Testis (tissue), 3 donors: ENCODE data around the gene FPR3. TPM values are rescaled to one million over a fixed set of nuclear protein-coding genes. Genes with fewer than 3 reads are reported as not detected.

ENCODE experiments used
- DNase-seq: peaks from one replicate; pipeline ENCODE4 v3.0.0-alpha.2; 2019
- H3K27ac ChIP-seq, 2 donors: fragments of 200-600 bp; sonication (generic); one replicate each; pipeline ENCODE4 v1.5.1; 2019
- H3K27me3 ChIP-seq: fragments of 200-600 bp; sonication (generic); one replicate; pipeline ENCODE4 v1.5.1; 2019
- H3K36me3 ChIP-seq: fragments of 200-600 bp; sonication (generic); one replicate; pipeline ENCODE4 v1.5.1; 2017; ENCODE audit warnings: low read depth; ENCODE audit errors: missing control alignments
- H3K4me1 ChIP-seq: fragments of 200-600 bp; sonication (generic); one replicate; pipeline ENCODE4 v1.5.1; 2019
- H3K4me3 ChIP-seq, 2 donors: fragments of 200-600 bp; sonication (generic); one replicate each; pipeline ENCODE4 v1.5.1; 2017 to 2019
- H3K9me3 ChIP-seq: fragments of 200-600 bp; sonication (generic); one replicate; pipeline ENCODE4 v1.5.1; 2017
- POLR2A ChIP-seq: fragments of 450-650 bp; IDR thresholded peaks from one replicate; pipeline ENCODE4 v1.6.1; 2017; ENCODE audit warnings: antibody characterized with exemption, mild to moderate bottlenecking, moderate library complexity
- WGBS, 2 donors: methylation state at CpG; one replicate each; pipeline ENCODE4 v1.1.5; 2018; 5-methylcytosine and 5-hydroxymethylcytosine counted together
- intact Hi-C: fragments of 100-400 bp; cut with DNase I; formaldehyde crosslinking; loops from one replicate; pipeline ENCODE4 v1.15.1; 2023; ENCODE audit warnings: low total_unique reads
- polyA plus RNA-seq: library from polyadenylated mRNA; stranded (reverse); fragments of 350-450 nt; fragmentation: Illumina TruSeq; extraction: RNeasy Lipid Tissue Mini Kit (QIAGEN cat#74804); gene quantifications from one replicate; pipeline ENCODE4 v1.2.3, GENCODE V29; 2014; ENCODE audit warnings: low read depth, low replicate concordance; ENCODE audit not compliant: insufficient read depth
- total RNA-seq, 2 donors: library from RNA; depleted of rRNA; stranded (reverse); fragments of >200 nt; gene quantifications; one replicate each; pipeline ENCODE4 v1.2.3, GENCODE V29; 2016
- TF ChIP-seq, protein P1 (sequence below), 3 experiments: fragments of 450-650 bp in 2 of 3; fragments of 200-600 bp in 1 of 3; sonication (generic) in 1 of 3; IDR thresholded peaks; one replicate each; pipeline ENCODE4 v1.5.1; 2016 to 2019; ENCODE audit warnings: antibody characterized with exemption in 3 of 3, mild to moderate bottlenecking in 2 of 3, moderate library complexity in 1 of 3

Gene FPR3
- total and polyA plus RNA-seq, 3 donors from 2014 or later, result 1.6 to 15.6 (median 8.8) TPM

DNA sequence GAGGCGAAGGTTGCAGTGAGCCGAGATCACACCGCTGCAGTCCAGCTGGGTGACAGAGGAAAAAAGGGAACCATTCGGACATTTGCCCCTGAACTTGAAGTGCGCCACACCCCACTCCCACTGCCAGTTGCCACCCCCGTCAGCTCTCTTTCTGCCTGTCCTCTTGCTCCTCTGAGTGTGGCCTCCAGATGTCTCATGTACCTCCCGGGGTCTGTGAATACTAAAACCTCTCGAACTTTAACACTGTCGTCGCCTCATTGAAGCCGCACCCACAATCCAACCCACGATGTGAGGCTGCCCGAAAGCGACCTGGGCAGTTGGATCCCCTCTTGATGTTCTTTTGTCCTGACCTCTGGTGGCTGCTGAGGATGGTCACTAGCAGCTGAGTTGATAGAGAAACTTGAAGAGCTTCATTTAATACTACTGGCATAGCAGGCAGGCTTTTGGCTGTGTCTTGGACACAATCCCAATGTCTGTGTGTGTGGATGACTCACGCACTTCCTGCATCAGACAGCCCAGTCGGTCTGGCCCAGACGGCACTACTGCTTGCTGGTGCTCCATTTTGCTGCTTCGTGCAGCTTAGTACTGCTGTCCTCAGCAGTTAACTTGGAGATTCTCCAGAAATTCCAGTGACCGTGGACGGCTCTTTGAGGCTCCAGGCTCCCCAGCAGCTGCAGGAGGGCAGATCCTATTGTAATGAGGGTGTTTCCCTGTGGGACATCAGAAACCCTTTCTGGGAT, 4.2 kb downstream of the FPR3 start:
- Histone ChIP-seq H3K4me3 (no peak overlapping the region), H3K27me3 (no peaks in the 10 kb centered on the region), H3K27ac (peak overlapping the region; percentile 78 to 82), H3K36me3 (no peaks in the 10 kb centered on the region), H3K4me1 (peaks cover 62% of the 10 kb centered on the region), H3K9me3 (no peaks in the 10 kb centered on the region)
- DNase-seq, result peak; percentile 93
- 30 to 49% methylated on average over 14 to 20 of the region's 20 CpGs for WGBS, 2 donors
- TF ChIP-seq, protein P1, sequence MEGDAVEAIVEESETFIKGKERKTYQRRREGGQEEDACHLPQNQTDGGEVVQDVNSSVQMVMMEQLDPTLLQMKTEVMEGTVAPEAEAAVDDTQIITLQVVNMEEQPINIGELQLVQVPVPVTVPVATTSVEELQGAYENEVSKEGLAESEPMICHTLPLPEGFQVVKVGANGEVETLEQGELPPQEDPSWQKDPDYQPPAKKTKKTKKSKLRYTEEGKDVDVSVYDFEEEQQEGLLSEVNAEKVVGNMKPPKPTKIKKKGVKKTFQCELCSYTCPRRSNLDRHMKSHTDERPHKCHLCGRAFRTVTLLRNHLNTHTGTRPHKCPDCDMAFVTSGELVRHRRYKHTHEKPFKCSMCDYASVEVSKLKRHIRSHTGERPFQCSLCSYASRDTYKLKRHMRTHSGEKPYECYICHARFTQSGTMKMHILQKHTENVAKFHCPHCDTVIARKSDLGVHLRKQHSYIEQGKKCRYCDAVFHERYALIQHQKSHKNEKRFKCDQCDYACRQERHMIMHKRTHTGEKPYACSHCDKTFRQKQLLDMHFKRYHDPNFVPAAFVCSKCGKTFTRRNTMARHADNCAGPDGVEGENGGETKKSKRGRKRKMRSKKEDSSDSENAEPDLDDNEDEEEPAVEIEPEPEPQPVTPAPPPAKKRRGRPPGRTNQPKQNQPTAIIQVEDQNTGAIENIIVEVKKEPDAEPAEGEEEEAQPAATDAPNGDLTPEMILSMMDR (IDR thresholded peaks at IDR 0.05), result peak in 1 of 3 experiments; percentile 1
- no peak for TF ChIP-seq POLR2A
- intact Hi-C loops, result no loop called here

DNA sequence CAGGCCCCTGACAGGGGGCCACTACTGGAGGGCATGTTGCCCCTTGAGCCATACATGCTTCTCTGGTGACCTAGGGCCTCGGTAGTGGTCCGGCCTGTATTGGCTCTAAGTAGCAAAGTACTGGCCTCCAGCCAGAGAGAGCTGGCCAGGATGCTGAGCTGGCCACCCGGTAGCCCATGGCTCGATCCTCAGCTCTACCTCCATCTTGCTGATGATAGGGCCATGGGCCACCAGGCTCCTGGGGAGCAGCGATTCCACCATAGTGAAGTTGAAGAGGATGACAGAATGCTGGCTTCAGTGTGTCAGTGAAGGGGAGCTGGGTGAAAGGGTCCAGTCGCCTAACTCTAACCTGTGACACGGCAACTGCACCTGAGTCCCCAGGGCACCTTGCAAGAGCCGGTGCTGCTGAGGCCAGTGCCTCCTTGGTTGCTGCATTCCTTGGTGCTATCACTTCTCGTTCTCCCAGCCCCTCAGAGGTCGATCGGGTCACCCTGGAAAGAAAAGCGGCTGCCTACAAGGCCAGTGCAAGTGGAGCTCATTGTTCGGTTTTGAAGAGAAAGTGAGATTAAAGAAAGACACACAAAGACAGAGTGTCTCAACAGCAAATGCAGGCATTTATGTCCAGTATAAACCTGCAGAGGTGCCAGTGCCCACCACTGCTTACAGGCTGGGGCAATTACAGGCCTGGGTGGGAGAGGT, 5.0 kb downstream of the FPR3 start:
- WGBS, 2 donors, result 28 to 36% methylated on average over 9 to 13 of the region's 13 CpGs
- Histone ChIP-seq H3K9me3 (no peaks in the 10 kb centered on the region), H3K27ac (peak overlapping the region; percentile 78 to 82), H3K4me1 (peaks cover 55% of the 10 kb centered on the region), H3K27me3 (no peaks in the 10 kb centered on the region), H3K4me3 (no peak overlapping the region), H3K36me3 (no peaks in the 10 kb centered on the region)
- intact Hi-C loops, result no loop called here
- TF ChIP-seq, protein P1 (IDR thresholded peaks at IDR 0.05), result no peak
- no peak for TF ChIP-seq POLR2A
- DNase-seq, result peak; percentile 32

DNA sequence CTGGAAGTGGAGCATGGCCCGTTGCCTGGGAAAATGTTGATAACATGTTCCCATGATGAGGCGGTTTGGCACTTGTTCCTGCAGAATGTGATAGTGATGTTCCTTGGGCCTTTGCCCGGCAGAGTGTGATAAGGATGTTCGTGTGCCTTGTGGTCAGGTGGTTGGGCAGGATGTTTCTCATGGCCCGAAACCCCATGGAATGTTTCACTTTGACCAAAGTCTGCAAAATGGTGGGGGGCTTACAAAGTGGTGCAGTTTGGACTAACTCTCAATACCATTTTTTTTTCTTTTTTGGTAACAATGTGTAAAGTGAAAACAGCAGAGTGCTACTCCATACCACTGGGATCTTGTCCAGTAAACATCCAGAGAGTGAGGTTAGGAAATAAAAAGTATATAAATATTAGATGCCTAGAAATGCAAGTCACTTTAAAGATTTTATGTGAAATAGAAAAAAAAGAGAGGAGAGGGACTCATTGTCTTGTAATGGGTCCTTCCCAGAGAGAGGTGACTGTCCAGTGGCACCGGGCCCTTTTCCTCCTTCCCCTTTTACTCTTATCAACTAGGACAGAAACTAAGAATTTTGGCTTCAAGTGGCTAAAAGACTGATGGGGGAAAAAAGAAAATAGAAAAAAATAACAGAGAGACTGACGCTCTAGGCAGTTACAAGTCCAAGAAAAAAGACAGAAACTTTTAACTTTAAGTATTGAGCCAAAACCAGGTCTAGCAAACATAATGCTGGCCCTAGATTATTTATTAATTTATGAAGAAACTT, 5.7 kb downstream of the FPR3 start:
- WGBS, 2 donors, result 28 to 47% methylated on average over 7 of the region's 7 CpGs

DNA sequence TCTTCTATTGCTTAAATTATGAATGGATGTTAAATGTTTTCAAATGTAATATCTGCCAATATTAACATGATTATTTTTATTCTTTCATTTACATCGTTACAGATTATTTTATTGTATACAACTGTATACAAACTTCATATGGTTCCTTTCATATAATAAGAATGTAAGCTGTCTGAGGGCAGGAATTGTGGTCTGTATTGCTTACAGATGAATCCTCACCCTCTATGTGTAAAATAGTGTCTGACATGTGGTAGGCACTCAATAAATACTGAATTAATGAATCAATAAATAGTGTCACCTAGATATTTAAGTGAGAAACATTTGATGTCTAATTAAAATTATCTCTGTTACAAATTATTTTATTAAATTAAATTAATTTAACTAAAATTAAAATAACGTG, 7.8 kb downstream of the FPR3 start:
- WGBS, 2 donors, result 85% methylated on average over 2 of the region's 2 CpGs

More for the DNA sequence above, 5.7 kb downstream of the FPR3 start:
- Histone ChIP-seq H3K9me3 (no peaks in the 10 kb centered on the region), H3K4me1 (peaks cover 53% of the 10 kb centered on the region), H3K4me3 (no peak overlapping the region), H3K27me3 (no peaks in the 10 kb centered on the region), H3K27ac (peak overlapping the region; percentile 78 to 82), H3K36me3 (no peaks in the 10 kb centered on the region)
- peak; percentile 98 for DNase-seq
- intact Hi-C loops, result no loop called here
- TF ChIP-seq, protein P1 (IDR thresholded peaks at IDR 0.05), result no peak
- no peak for TF ChIP-seq POLR2A

More for the DNA sequence above, 7.8 kb downstream of the FPR3 start:
- Histone ChIP-seq H3K9me3 (no peaks in the 10 kb centered on the region), H3K27me3 (no peaks in the 10 kb centered on the region), H3K27ac (no peak overlapping the region), H3K36me3 (no peaks in the 10 kb centered on the region), H3K4me3 (no peak overlapping the region), H3K4me1 (peaks cover 56% of the 10 kb centered on the region)
- no peak for TF ChIP-seq POLR2A
- TF ChIP-seq, protein P1 (IDR thresholded peaks at IDR 0.05), result no peak
- intact Hi-C loops, result no loop called here
- no peak for DNase-seq
